Fibroblast of peridontal ligament (primary cell): ENCODE results near the gene ARID5B.
A peak's percentile ranks its signal among the peaks of the same experiment; 100 is the strongest.
"Not testable (repeated sequence)": the region's sequence is repeated elsewhere in the genome, so short reads cannot be mapped to it uniquely, and the experiment has no call there.

Experiments used
- DNase-seq: peaks from one replicate; pipeline ENCODE4 v3.0.0-alpha.2; 2010; ENCODE audit errors: extremely low read depth

ARID5B gene, protein sequence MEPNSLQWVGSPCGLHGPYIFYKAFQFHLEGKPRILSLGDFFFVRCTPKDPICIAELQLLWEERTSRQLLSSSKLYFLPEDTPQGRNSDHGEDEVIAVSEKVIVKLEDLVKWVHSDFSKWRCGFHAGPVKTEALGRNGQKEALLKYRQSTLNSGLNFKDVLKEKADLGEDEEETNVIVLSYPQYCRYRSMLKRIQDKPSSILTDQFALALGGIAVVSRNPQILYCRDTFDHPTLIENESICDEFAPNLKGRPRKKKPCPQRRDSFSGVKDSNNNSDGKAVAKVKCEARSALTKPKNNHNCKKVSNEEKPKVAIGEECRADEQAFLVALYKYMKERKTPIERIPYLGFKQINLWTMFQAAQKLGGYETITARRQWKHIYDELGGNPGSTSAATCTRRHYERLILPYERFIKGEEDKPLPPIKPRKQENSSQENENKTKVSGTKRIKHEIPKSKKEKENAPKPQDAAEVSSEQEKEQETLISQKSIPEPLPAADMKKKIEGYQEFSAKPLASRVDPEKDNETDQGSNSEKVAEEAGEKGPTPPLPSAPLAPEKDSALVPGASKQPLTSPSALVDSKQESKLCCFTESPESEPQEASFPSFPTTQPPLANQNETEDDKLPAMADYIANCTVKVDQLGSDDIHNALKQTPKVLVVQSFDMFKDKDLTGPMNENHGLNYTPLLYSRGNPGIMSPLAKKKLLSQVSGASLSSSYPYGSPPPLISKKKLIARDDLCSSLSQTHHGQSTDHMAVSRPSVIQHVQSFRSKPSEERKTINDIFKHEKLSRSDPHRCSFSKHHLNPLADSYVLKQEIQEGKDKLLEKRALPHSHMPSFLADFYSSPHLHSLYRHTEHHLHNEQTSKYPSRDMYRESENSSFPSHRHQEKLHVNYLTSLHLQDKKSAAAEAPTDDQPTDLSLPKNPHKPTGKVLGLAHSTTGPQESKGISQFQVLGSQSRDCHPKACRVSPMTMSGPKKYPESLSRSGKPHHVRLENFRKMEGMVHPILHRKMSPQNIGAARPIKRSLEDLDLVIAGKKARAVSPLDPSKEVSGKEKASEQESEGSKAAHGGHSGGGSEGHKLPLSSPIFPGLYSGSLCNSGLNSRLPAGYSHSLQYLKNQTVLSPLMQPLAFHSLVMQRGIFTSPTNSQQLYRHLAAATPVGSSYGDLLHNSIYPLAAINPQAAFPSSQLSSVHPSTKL

DNA sequence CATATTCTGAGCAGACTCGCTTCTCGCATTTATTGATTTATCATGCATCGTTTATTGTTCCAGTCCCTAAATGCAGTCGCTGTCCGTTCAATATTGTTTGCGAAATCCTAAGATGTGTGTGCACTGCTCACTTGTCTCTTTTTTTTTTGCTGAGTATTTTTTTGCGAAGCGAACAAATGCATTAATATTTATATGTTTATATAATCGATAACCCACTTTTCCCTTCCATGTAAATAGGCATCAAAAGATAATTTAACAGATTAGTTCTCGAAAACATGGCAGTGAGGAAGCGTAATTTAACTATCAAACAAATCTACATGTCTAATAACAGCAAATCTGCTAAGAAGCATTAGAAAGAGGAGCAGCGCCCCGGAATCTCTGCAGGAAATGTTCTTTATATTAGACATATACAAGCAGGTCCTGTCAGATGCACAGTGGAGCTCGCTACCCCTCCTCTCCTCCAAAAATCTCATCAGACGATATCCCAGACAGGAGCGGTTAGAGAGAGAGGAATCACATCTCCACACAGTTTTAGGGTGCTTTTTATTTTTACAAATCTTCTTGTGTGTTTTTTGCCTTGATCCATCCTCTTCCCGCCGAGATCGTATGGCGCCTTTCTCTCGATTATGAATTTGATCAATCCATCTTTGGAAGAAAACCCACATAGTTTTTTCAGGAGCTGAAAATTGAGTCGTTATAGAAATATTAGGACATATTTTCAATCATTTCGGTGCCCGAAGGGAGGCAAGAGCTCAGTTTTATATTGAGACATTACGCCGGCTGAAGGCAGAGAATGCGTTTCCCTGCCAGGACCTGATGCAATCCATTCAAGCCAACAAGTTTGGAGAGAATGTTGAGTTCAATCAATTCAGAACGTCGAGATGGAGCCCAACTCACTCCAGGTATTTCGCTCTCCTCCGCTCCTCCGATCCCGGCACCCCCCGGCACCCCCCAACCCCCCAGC lies at the start of gene ARID5B:
Gene ARID5B (plus strand): TSS at position 871 of the 964 bp plus-strand sequence. CDS start 11 bp downstream, at position 882.
- peak; percentile 79 for DNase-seq

DNA sequence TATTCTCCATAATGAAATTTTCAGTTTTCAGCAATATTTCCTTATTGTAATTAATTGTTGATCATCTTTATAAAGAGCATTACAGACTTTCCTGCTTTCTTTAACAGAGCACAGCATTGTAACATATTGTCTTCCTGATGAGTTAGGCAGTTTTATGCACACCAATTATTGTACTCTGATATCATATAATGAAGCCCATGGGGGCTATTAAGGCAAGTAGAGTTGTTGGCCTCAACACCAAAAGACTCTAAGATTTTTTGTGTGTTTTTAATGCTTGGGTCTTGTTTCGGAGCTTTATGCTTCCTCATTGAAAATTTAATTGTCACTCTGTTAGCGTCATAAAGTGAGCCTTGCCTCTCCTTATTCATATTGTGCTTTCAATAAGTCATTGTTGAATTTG lies 49.2 kb upstream of the ARID5B start:
- no peak for DNase-seq

DNA sequence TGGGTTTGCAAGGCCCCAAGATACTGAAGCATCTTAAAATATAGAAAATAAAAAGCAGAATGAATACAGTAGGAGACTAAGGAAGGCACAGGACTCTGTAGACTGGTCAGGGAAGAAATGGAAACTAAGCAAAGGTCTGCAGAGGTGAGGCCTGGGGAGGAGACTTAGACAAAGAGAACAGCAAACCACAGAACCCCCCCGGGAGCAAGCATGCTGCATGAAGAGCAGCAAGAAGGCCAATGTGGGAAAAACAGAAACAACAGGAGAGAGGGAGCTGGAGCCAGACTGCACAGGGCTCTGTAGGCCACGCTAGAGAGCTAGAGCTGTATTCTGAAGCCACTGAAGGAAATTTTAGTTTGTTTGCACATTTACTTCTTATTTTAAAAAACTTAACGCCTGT lies 45.7 kb upstream of the ARID5B start:
- DNase-seq, result no peak

DNA sequence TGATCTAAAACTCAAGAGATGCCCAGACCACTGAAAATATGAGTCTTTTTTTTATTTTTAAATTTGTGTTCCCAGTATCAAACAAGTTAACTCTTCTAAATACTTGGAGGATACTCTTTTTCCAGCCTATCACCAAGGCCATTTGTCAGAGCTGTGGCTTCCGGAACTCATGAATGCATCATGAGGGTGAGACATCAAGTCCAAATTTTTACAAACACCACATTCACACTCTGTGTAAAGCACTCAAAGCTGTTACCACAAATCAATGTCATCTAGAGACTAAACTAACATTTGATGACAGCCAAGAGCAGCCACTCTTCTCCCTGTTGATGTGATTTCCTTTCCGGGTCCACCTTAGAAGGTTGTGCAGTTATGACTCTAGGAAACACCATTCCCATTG lies 43.8 kb upstream of the ARID5B start:
- no peak for DNase-seq

DNA sequence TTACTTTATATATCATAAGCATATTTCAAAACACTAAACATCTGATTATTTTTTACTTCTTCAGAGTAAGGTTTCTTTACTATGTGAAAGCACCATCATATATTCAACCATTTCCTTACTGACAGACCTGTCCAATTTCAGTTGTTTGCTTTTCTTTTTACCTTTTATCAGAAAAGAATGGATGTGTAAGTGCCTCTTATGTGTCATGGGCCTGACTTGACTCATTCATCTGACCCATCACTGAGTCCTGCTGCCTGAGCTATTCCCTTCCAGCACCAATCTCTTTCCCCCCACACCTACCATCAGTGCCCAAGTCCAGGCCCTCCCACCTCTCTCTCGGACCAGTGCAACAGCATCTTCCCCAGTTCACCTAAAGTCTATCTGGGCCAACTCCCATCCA lies 41.7 kb upstream of the ARID5B start:
- no peak for DNase-seq

DNA sequence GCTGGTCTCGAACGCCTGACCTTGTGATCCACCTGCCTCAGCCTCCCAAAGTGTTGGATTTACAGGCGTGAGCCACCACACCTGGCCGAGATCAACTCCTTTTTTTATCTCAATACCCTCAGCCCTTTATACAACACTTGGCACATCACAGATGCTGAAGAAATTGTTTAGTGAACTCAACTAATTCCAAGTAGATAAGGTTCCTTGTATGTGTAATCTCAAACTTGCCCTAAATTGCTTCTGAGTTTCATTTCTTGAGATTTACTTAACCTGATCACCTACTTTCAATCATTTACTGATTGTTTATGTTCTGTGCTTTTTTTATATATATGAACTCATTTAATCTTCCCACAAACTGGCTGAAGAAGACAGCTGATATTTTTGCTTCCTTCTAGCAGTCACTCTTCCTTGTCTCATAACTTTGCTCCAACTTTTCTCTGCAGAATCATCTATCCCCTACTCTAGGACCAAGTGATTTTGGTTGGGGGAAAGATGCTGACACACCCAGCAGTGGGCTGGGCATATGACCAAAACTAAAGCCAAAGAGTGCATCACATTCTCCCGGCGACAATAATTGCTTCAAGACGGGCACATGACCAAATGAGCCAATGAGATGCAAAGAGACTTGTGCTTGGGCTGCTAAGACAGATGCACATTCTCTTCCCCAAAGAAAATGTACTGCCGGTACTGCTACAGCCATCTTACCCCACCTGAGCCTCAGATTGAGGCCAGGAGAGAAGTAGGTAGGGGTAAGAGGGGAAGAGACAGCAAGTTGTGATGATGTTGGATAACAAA lies 40.3 kb upstream of the ARID5B start:
- DNase-seq, result no peak

DNA sequence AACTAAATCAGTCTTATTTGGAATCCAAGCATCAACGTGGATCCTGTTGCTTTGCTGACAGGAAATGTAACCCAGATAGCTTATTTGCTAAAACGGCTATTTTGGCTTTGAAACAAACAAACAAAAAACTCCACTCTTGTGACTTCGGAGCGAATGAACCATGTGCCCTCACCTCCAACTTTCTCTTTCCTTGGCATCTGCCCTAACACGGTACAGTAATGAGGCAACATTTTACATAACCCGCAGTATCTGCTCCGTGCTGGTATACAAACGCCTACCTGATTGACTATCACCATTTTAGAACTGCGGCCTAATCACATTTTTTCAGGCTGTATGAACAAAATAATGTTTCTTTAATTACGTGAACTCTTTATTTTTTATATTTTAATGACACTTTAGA lies 37.5 kb upstream of the ARID5B start:
- no peak for DNase-seq

DNA sequence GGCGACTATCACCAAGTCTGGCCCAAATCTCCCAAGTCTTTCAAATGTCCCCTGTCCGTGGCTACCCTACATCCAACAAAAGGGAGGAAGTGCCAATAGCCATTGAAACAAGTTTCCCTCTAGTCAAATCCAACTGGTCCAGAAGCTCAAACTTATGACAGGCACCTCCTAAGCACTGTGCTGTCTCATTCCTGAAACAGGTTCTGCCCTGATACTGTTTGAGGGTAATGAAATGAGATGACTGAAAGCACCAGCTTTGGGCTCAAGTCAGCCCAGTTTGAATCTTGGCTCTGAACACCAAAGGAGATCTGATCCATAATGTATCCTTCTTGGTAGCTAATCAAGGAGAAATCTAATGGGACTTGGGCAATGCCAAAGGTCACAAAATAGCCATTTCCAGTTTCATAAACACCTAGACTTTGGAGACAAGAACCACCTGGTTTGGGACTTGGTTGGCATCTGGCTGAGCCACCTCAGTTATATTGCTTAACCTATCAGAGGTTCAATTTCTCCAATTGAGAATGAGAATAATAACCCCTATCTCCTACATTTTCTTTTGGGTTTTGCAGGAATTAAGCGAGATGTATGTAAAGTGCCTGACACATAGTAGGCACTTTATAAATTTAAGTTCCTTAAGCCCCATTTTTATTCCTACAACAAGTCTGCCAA lies 34.7 kb upstream of the ARID5B start:
- no peak for DNase-seq

DNA sequence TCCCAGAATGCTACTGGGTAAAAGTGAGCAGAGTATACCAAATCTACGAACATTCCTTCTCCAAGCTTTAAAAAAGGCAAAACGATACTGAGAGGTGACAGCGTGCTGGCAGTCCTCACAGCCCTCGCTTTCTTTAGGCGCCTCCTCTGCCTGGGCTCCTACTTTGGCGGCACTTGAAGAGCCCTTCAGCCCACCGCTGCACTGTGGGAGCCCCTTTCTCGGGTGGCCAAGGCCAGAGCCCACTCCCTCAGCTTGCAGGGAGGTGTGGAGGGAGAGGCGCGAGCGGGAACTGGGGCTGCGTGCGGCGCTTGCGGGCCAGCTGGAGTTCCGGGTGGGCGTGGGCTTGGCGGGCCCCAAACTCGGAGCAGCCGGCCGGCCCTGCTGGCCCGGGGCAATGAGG lies 34.1 kb upstream of the ARID5B start:
- DNase-seq, result not testable (repeated sequence)

DNA sequence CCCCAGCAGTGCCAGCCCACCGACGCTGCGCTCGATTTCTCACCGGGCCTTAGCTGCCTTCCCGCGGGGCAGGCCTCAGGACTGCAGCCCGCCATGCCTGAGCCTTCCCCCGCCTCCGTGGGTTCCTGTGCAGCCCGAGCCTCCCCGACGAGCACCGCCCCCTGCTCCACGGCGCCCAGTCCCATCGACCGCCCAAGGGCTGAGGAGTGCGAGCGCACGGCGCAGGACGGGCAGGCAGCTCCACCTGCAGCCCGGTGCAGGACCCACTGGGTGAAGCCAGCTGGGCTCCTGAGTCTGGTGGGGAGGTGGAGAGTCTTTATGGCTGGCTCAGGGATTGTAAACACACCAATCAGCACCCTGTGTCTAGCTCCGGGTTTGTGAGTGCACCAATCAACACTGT lies 33.7 kb upstream of the ARID5B start:
- not testable (repeated sequence) for DNase-seq

DNA sequence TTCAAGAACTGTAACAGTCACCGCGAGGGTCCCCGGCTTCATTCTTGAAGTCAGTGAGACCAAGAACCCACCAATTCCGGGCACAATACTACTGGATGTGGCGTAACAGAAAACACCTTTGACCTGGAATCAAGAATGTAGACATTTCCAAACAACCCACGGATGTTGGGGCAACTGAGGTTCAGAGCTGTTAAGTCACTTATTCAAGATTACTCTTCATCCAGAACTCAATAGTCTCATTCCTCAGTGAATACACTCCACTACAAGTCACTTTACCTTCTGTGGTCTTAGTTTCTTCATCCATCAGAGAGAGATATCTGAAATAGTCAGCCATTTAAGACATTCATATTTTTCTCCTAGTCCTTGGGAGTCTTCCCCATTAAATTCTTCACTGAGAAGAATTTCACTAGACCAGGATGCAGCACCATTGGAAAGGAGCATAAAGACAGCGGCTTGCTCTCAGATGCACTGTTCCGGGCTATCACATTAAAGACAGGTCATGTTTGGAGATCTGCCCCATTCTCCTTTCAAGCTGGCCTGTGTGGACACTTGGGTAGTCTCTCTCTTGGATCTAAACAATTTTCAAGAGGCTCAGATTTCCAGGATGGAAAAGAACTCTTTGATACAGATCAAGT lies 32.3 kb upstream of the ARID5B start:
- no peak for DNase-seq

DNA sequence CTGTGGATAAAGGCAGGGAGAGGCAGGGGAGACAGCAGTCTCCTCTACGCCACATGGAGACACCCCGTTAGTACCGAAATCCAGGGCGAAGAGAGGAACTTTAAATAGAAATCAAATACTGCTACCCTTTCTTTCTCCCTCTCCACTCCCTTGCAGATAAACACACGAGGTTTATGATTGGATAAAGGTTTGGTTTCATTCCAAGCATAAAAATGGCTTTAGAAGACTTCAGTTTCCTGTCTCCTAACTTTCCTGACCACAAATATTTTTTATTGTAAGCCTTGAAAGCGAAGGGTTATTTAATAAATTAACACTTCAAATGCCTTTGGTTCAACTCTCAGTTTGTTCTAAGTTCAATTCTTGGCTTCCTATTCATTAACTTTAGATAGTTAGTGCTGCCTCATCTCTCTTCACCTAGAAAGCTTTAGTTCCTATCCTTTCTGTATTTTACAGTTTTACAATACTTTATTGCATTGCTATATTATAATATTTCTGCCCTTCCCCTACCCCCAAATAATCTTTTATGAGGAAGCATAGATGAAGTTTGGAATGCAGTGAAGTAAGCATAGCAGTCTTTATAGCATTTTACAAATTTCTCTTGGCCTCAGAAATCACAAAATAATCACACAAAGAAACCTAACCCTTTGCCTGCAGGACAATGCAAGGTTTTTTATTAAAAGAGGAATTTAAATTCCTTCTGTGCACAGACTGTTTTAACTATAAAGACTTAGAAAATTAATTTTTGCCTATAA lies 31.5 kb upstream of the ARID5B start:
- peak; percentile 78 for DNase-seq

DNA sequence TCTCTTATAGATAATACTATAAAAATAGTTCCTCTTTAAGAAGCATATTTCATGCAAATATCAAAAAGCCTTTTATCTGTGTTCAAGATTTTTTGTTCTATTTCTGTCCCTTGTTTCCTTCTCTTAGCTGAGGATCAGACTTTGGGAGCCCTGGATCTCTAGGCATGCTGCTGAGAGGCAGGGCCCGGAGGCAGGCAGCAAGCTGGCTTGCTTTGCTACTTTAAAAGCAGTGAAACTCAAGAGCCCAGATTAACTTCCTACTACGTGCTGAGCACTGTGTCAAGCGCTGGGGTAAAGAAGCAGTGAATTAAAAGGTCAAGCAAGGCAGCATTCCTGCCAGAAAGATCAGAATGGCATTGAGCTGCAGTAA lies 31.0 kb upstream of the ARID5B start:
- no peak for DNase-seq

DNA sequence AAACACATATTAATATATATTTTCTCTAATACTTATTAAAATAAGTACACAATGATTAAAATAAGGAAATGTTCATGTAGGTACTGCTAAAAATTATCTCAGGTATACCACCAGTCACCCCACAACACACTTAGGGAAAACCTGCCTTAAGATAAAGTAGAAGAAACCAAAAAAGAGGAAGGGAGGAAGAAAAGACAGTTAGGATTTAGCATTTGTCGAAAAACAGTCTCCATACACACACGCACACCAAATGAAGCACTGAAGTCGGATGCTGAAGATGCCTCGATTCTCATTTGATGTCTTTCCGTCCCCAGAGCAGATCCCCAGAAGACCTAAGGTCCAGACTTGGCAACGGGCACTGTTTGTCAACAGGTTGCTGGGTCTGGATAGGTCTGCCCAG lies 30.0 kb upstream of the ARID5B start:
- no peak for DNase-seq

DNA sequence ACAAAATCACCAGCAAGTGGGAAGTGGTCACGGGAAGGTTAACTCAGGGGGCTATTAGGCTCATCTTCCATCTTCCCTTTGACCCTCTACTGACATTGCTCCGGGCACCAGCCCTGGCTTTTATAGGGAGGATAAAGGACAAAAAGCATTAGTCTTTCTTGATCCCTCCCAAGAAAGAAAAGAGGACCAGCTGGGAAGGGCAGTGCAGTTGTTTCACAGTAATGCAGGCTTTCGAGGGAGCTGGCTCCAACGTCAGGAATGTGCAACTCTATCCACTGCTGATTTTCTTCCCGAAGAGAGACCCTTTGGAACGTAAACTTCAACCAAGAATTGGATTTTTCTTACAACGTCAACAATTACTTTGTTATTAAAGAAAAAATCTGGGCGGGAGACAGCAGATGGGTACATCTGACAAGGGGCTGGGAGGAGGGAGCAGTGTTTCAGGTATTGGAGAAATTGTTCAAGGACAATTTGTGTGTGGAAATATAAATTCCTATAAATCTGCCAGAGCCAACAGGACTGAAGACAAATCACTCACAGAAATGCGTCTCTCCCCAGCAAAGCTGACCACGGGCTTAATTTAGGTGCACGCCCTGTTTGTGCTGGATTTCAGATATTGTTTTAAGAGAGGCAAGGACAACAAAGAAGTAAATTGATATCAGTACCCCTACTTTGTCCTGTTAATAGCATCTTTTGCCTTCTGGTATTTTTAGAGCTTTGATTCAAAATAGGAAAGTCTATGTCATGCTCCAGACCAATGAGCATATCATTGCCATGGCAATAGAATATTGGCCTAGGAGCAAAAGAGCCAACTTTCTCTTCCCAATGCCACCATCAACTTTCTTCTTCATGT lies 23.4 kb upstream of the ARID5B start:
- DNase-seq, result peak; percentile 63

DNA sequence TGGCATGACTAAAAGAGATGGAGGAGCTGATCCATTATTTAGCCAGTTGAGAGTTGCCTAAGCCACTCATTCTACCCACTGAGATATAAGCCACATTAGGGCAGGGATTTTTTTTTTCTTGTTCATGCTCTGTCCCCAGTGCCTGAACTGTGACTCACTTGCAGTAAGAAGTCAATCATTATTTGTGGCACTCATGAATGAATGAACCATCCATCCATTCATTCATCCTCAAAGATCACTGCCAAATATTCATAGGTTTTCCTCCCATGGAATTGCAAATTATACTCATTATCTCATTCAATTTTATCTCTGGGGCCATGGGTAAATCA lies 22.8 kb upstream of the ARID5B start:
- no peak for DNase-seq

DNA sequence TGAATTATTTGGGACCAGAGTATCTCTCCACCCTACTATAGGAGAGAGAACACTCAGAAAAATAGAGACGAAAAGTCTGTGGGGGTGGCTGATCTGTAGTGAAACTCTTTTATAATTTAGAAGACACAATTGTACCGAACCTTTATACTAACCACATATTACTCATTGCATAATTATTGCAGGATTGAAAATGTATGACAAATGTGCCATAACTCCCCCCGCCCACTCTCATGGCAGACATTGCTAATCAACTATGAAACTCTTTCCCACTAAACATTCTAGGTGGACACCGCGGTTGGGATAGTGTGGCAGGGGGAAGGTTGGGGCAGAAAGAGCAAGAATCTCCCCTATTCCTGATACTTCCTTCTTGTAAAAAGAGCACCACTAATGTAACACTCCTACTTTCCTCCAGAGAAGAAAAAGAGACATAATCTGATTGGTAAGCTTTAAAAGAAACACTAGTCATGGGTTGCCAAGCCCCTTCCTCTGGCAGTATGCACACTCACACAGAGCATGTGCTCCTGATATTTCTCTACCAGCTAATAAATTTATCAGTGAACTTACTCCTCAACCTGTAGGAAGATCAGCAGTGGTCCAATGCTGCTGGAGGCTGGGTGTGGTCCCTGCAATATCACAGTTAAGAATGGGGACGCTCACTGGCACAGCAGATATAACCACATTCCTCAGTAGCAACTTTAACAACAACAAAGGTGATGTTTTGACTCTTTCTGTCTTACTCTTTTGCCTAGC lies 18.7 kb upstream of the ARID5B start:
- no peak for DNase-seq
